Measurements from ENCODE around the gene MXRA8. TPM values are rescaled to one million over a fixed set of nuclear protein-coding genes. Genes with fewer than 3 reads are reported as not detected.

The MXRA8 gene
- total RNA-seq, 1 donor = 249 TPM

GRCh38 chr1:1352786-1353388 is 5.5 kb downstream of the MXRA8 start:
- no peak for TF ChIP-seq CTCF (IDR thresholded peaks at IDR 0.05; ENCODE audit: insufficient read depth, low read depth, low read length)
- DNase-seq (ENCODE audit: low read depth) = no peak
- H3K4me3 ChIP-seq (ENCODE audit: low read depth, low read length) = no peak overlapping the region

GRCh38 chr1:1351511-1352427 is 6.6 kb downstream of the MXRA8 start:
- DNase-seq (ENCODE audit: low read depth) = peak; percentile 42

GRCh38 chr1:1349256-1350012 is 8.9 kb downstream of the MXRA8 start, which contains the start of gene DVL1:
Gene DVL1, minus strand, starts transcription at chr1:1349418. Its CDS starts 353 bp downstream, at chr1:1349065.
- TF ChIP-seq CTCF (IDR thresholded peaks at IDR 0.05; ENCODE audit: insufficient read depth, low read depth, low read length) = peak; percentile 49
- peak within 1 kb of the TSS; percentile 71 for H3K4me3 ChIP-seq (ENCODE audit: low read depth, low read length)
- DNase-seq (ENCODE audit: low read depth) = peak; percentile 75

More at GRCh38 chr1:1351511-1352427, 6.6 kb downstream of the MXRA8 start:
- H3K4me3 ChIP-seq (ENCODE audit: low read depth, low read length) = peak overlapping the region; percentile 7
- no peak for TF ChIP-seq CTCF (IDR thresholded peaks at IDR 0.05; ENCODE audit: insufficient read depth, low read depth, low read length)

GRCh38 chr1:1348420-1349255 is 9.7 kb downstream of the MXRA8 start:
- TF ChIP-seq CTCF (IDR thresholded peaks at IDR 0.05; ENCODE audit: insufficient read depth, low read depth, low read length) = no peak
- peak; percentile 64 for DNase-seq (ENCODE audit: low read depth)
- peak overlapping the region; percentile 71 for H3K4me3 ChIP-seq (ENCODE audit: low read depth, low read length)

- TF ChIP-seq CTCF (IDR thresholded peaks at IDR 0.05; ENCODE audit: insufficient read depth, low read depth, low read length) = no peak
- peak overlapping the region; percentile 71 for H3K4me3 ChIP-seq (ENCODE audit: low read depth, low read length)
- DNase-seq (ENCODE audit: low read depth) = peak; percentile 43
Observed at GRCh38 chr1:1347663-1348419, 10.5 kb downstream of the MXRA8 start.

All from fibroblast of villous mesenchyme (primary cell).